Left cardiac atrium (tissue), 4 donors: Measurements from ENCODE around the gene BSG. TPM values are rescaled to one million over a fixed set of nuclear protein-coding genes. Genes with fewer than 3 reads are reported as not detected.
"Not testable (repeated sequence)": the region's sequence is repeated elsewhere in the genome, so short reads cannot be mapped to it uniquely, and the experiment has no call there.

ENCODE experiments used
- ATAC-seq, 2 donors: fragments of 200-7000 bp; cut with Tn5 transposase; one replicate each; pipeline ENCODE4 v1.9.1; 2020; ENCODE audit warnings: mild to moderate bottlenecking in 2 of 2, moderate library complexity in 2 of 2
- DNase-seq: peaks from one replicate; pipeline ENCODE4 v3.0.0-alpha.2; 2020
- intact Hi-C, 2 donors: fragments of 100-400 bp; cut with DNase I; formaldehyde crosslinking; loops; one replicate each; pipeline versions ENCODE4 v1.14.1 to v1.15.1; 2022 to 2023
- total RNA-seq, 2 donors: library from RNA; stranded (reverse); fragmentation: NEBNext Ultra II Directional; extraction: Animal tissue kit (Norgen Biotek cat#: 25700); gene quantifications; one replicate each; pipeline ENCODE4 v1.2.1, GENCODE V29; 2021
- donor health status: DM: no; HTN: yes; CAD: no.
- donor health status: DM: no; HTN: yes; CAD: no; lungs with severe emphysema.
- donor health status: DM: yes; HTN: yes; CAD: no.
- donor health status: Dilated cardiomyopathy.

Gene BSG
- total RNA-seq, 2 donors from 2014 or later: 847 to 1,152 TPM

GRCh38 chr19:624433-625109 is 52.2 kb downstream of the BSG start:
- intact Hi-C loops: no loop called here
- ATAC-seq (no peak), DNase-seq (no peak)

- intact Hi-C loops: no loop called here
- DNase-seq: no peak
- no peak for ATAC-seq
Measured at GRCh38 chr19:625257-625656, 52.9 kb downstream of the BSG start.

GRCh38 chr19:626566-626965 is 54.2 kb downstream of the BSG start:
- intact Hi-C loops, ATAC-seq: not testable (repeated sequence)

GRCh38 chr19:628168-628567 is 55.8 kb downstream of the BSG start:
- DNase-seq: no peak
- intact Hi-C loops: no loop called here
- no peak for ATAC-seq

More at GRCh38 chr19:626566-626965, 54.2 kb downstream of the BSG start:
- not testable (repeated sequence) for DNase-seq

- ATAC-seq, DNase-seq, intact Hi-C loops: not testable (repeated sequence)
Measured at GRCh38 chr19:629515-629914, 57.1 kb downstream of the BSG start.

- intact Hi-C loops: loop anchor here in 1 of 2 donors (10.0 kb wide), 1 partner anchor 45 kb away; the partner anchor contains the start of gene HCN2
- DNase-seq (no peak), ATAC-seq (no peak)
Measured at GRCh38 chr19:629961-630714, 57.7 kb downstream of the BSG start.

- DNase-seq (no peak), ATAC-seq (peak; percentile 13 to 30)
- intact Hi-C loops: loop anchor here in 1 of 2 donors (10.0 kb wide), 1 partner anchor 48 kb away; the partner anchor contains the start of gene HCN2
Measured at GRCh38 chr19:632579-633067, 60.2 kb downstream of the BSG start.

Other genes with a start within 250 kb of the BSG start
- 10 to 100 TPM; 18.2 to 25.0 TPM for gene MIER2, start 227.8 kb upstream of the BSG start, total RNA-seq
- under 1 TPM; 0.76 to 0.88 TPM for gene C2CD4C, start 163.4 kb upstream of the BSG start, total RNA-seq
- 10 to 100 TPM; 10.7 to 19.4 TPM for gene SHC2, start 111.6 kb upstream of the BSG start, total RNA-seq
- under 1 TPM; 0.24 to 0.41 TPM for gene MADCAM1, start 76.1 kb upstream of the BSG start, total RNA-seq
- gene TPGS1, start 65.1 kb upstream of the BSG start, total RNA-seq: 10 to 100 TPM; 12.1 to 14.9 TPM
- gene CDC34, start 40.8 kb upstream of the BSG start, total RNA-seq: 10 to 100 TPM; 63.9 to 71.0 TPM
- gene GZMM, start 28.5 kb upstream of the BSG start, total RNA-seq: 1 to 10 TPM in 1 of 2 donors, under 1 TPM in 1; 0.81 to 1.1 TPM
- gene HCN2, start 17.3 kb downstream of the BSG start, total RNA-seq: 1 to 10 TPM; 4.3 to 10.0 TPM
- gene POLRMT, start 60.9 kb downstream of the BSG start, total RNA-seq: 10 to 100 TPM; 33.7 to 43.6 TPM
- gene FGF22, start 67.3 kb downstream of the BSG start, total RNA-seq: under 1 TPM in 1 of 2 donors, not detected in 1; 0.44 TPM
- gene RNF126, start 90.6 kb downstream of the BSG start, total RNA-seq: 10 to 100 TPM; 19.2 to 35.9 TPM
- gene FSTL3, start 103.8 kb downstream of the BSG start, total RNA-seq: 100 to 1,000 TPM in 1 of 2 donors, 10 to 100 TPM in 1; 33.5 to 118 TPM
- not detected for gene PRSS57, start 122.9 kb downstream of the BSG start, total RNA-seq
- 10 to 100 TPM; 48.9 to 49.7 TPM for gene PALM, start 136.3 kb downstream of the BSG start, total RNA-seq
- gene MISP, start 178.5 kb downstream of the BSG start, total RNA-seq: under 1 TPM in 1 of 2 donors, not detected in 1; 0.18 TPM
- gene PTBP1, start 224.9 kb downstream of the BSG start, total RNA-seq: 100 to 1,000 TPM in 1 of 2 donors, 10 to 100 TPM in 1; 90.1 to 131 TPM
- under 1 TPM; 0.21 to 0.27 TPM for gene PLPPR3, start 249.4 kb downstream of the BSG start, total RNA-seq